Uterus (tissue), 2 donors: ENCODE measurements around the gene MTUS2.

Source experiments
- POLR2A ChIP-seq, 2 donors: fragments of 450-650 bp; IDR thresholded peaks; one replicate each; pipeline ENCODE4 v1.6.1; 2016; ENCODE audit warnings: antibody characterized with exemption in 2 of 2, mild to moderate bottlenecking in 1 of 2, moderate library complexity in 1 of 2
- TF ChIP-seq, protein P1 (sequence below), 4 experiments: fragments of 200-600 bp in 2 of 4; fragments of 450-650 bp in 2 of 4; sonication (generic) in 2 of 4; IDR thresholded peaks; one replicate each; pipeline ENCODE4 v1.5.1; 2016 to 2019; ENCODE audit warnings: antibody characterized with exemption in 4 of 4, mild to moderate bottlenecking in 2 of 4, moderate library complexity in 1 of 4

DNA sequence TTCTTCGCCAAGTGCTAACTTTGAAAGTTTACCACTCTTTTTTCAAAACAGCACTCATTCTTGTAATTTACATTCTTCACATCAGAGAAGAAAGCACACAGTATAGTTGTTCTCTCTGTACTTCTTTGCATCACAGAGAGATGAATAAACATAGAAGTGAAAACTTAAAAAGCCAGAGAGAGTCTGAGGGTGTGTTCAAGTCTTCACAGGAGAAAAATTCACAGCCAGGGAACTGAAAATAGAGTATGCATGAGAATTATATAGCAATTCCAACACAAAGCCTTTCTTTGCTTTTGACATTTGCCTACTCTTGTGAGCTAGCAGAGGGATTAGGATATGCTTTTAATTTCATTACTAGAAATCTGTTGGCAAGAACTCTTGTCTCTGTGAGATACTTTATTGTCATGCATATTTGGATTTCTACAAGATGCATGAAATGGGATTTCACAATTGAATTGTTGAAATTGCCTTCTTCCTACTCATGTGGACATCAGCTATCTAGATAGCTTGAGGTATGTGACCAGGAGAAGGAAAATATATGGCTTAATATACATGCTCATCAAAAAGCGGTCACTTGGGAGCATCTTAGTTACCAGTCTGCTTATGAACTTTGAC is 609.3 kb downstream of the MTUS2 start:
- TF ChIP-seq, protein P1, sequence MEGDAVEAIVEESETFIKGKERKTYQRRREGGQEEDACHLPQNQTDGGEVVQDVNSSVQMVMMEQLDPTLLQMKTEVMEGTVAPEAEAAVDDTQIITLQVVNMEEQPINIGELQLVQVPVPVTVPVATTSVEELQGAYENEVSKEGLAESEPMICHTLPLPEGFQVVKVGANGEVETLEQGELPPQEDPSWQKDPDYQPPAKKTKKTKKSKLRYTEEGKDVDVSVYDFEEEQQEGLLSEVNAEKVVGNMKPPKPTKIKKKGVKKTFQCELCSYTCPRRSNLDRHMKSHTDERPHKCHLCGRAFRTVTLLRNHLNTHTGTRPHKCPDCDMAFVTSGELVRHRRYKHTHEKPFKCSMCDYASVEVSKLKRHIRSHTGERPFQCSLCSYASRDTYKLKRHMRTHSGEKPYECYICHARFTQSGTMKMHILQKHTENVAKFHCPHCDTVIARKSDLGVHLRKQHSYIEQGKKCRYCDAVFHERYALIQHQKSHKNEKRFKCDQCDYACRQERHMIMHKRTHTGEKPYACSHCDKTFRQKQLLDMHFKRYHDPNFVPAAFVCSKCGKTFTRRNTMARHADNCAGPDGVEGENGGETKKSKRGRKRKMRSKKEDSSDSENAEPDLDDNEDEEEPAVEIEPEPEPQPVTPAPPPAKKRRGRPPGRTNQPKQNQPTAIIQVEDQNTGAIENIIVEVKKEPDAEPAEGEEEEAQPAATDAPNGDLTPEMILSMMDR (IDR thresholded peaks at IDR 0.05) = no peak
- TF ChIP-seq POLR2A (IDR thresholded peaks at IDR 0.05) = no peak
